Esophagus muscularis mucosa (tissue), 4 donors: ENCODE data around the gene DCAF6. TPM values are rescaled to one million over a fixed set of nuclear protein-coding genes. Genes with fewer than 3 reads are reported as not detected.

Experiments
- DNase-seq: peaks from one replicate; pipeline ENCODE4 v3.0.0-alpha.2; 2017; ENCODE audit errors: extremely low spot score
- H3K27ac ChIP-seq, 4 donors: fragments of 200-600 bp; sonication (generic); replicated peaks in 1 of 4; 1 replicate in 3 of 4; 2 replicates in 1 of 4; pipeline ENCODE4 v1.5.1; 2016 to 2019; ENCODE audit warnings: mild to moderate bottlenecking in 1 of 4
- H3K27me3 ChIP-seq, 4 donors: fragments of 200-600 bp; sonication (generic); one replicate each; pipeline versions ENCODE4 v1.5.1 to v1.6.0; 2016 to 2019
- H3K36me3 ChIP-seq, 4 donors: fragments of 200-600 bp; sonication (generic); one replicate each; pipeline ENCODE4 v1.5.1; 2016 to 2019
- H3K4me1 ChIP-seq, 4 donors: fragments of 200-600 bp; sonication (generic); one replicate each; pipeline ENCODE4 v1.5.1; 2016 to 2019
- H3K4me3 ChIP-seq, 4 donors: fragments of 200-600 bp; sonication (generic); 1 replicate in 2 of 4; 2 replicates in 2 of 4; pipeline ENCODE4 v1.5.1; 2016 to 2019; ENCODE audit warnings: mild to moderate bottlenecking in 4 of 4, moderate library complexity in 1 of 4
- H3K9me3 ChIP-seq, 4 donors: fragments of 200-600 bp; sonication (generic); 1 replicate in 3 of 4; 2 replicates in 1 of 4; pipeline ENCODE4 v1.5.1; 2016 to 2019
- EP300 ChIP-seq: sonication (generic); formaldehyde crosslinking; IDR thresholded peaks from one replicate; pipeline ENCODE4 v1.6.1; 2017; ENCODE audit warnings: antibody characterized with exemption
- POLR2A ChIP-seq: fragments of 450-650 bp; IDR thresholded peaks from one replicate; pipeline ENCODE4 v1.6.1; 2017; ENCODE audit warnings: antibody characterized with exemption, moderate library complexity, mild to moderate bottlenecking, low read depth
- POLR2AphosphoS5 ChIP-seq, 2 donors: sonication (generic); formaldehyde crosslinking; IDR thresholded peaks; one replicate each; pipeline ENCODE4 v1.6.1; 2017; ENCODE audit warnings: antibody characterized with exemption in 2 of 2
- WGBS: methylation state at CpG from one replicate; pipeline ENCODE4 v1.1.5; 2018; 5-methylcytosine and 5-hydroxymethylcytosine counted together
- intact Hi-C: fragments of 100-400 bp; cut with DNase I; formaldehyde crosslinking; loops from one replicate; pipeline ENCODE4 v1.15.1; 2023
- total RNA-seq, 4 donors: library from RNA; depleted of rRNA; stranded (reverse); fragments of >200 nt; gene quantifications; one replicate each; pipeline versions ENCODE4 v1.1.0 to v1.2.1, GENCODE V29; 2016
- TF ChIP-seq, protein P1 (sequence below), 3 experiments: fragments of 200-600 bp in 2 of 3; fragments of 450-650 bp in 1 of 3; sonication (generic) in 2 of 3; IDR thresholded peaks; one replicate each; pipeline ENCODE4 v1.5.1; 2017 to 2019; ENCODE audit warnings: antibody characterized with exemption in 3 of 3, mild to moderate bottlenecking in 2 of 3, moderate library complexity in 1 of 3

Gene DCAF6
- total RNA-seq, 4 donors from 2014 or later, result 80.4 to 110 (median 93.9) TPM

DNA sequence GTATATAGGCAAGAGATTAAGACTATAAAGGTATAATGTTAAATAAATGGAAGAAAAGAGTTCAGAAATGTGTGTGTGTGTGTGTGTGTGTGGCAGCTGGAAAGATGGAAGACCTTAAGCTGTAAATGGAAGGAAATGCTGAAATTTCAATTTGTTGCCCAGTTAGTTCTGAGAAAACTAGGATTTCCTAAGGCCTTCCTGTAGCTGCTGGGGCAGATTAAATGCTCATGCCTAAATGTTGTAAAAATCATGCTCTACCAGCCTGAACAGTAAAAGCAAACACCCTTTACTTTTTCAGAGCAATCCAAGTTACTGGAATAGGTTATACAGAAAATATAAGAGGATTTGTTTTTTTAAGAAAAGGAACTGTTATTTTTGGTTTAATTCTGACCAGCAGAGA lies 30.8 kb upstream of the DCAF6 start:
- TF ChIP-seq POLR2AphosphoS5 (IDR thresholded peaks at IDR 0.05) (no peak), EP300 (no peak)
- intact Hi-C loops, result no loop called here
- Histone ChIP-seq H3K4me1 (peaks cover 0 to 12% (median 7%) of the 10 kb centered on the region in 4 donors), H3K9me3 (no peaks in the 10 kb centered on the region), H3K36me3 (no peaks in the 10 kb centered on the region), H3K27me3 (no peaks in the 10 kb centered on the region), H3K4me3 (no peak overlapping the region), H3K27ac (no peak overlapping the region)
- DNase-seq, result no peak

DNA sequence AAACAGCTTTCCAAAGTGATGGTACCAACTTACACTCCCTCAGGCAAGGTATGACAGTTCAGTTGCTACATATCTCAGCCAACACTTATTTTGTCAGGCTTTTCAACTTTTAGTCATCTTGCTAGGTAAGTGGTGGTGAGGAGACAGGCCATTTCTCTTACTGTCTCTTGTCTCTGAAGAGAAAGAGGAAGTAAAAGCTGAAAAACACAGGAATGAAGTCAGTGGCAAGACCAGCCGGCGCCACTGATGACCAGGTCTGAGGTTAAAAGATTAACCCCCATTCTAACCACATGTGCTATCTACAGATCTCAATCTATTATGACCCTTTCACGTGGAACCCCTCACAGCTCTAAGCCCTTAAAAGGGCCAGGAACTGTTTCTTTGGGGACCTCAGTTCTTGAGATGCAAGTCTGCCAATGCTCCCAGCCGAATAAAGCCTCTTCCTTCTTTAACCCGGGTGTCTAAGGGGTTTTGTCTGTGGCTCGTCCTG lies 26.7 kb upstream of the DCAF6 start:
- H3K4me1 ChIP-seq, result peaks cover 4 to 19% (median 12%) of the 10 kb centered on the region in 4 donors
- intact Hi-C loops, result no loop called here
- H3K36me3 ChIP-seq, result no peaks in the 10 kb centered on the region
- 85% methylated on average over 6 of the region's 6 CpGs for WGBS
- no peak overlapping the region for H3K4me3 ChIP-seq
- no peaks in the 10 kb centered on the region for H3K27me3 ChIP-seq
- DNase-seq, result no peak
- TF ChIP-seq POLR2A (no peak), EP300 (no peak), POLR2AphosphoS5 (IDR thresholded peaks at IDR 0.05) (no peak)
- TF ChIP-seq, protein P1, sequence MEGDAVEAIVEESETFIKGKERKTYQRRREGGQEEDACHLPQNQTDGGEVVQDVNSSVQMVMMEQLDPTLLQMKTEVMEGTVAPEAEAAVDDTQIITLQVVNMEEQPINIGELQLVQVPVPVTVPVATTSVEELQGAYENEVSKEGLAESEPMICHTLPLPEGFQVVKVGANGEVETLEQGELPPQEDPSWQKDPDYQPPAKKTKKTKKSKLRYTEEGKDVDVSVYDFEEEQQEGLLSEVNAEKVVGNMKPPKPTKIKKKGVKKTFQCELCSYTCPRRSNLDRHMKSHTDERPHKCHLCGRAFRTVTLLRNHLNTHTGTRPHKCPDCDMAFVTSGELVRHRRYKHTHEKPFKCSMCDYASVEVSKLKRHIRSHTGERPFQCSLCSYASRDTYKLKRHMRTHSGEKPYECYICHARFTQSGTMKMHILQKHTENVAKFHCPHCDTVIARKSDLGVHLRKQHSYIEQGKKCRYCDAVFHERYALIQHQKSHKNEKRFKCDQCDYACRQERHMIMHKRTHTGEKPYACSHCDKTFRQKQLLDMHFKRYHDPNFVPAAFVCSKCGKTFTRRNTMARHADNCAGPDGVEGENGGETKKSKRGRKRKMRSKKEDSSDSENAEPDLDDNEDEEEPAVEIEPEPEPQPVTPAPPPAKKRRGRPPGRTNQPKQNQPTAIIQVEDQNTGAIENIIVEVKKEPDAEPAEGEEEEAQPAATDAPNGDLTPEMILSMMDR (IDR thresholded peaks at IDR 0.05), result no peak
- H3K27ac ChIP-seq, result no peak overlapping the region
- H3K9me3 ChIP-seq, result no peaks in the 10 kb centered on the region

DNA sequence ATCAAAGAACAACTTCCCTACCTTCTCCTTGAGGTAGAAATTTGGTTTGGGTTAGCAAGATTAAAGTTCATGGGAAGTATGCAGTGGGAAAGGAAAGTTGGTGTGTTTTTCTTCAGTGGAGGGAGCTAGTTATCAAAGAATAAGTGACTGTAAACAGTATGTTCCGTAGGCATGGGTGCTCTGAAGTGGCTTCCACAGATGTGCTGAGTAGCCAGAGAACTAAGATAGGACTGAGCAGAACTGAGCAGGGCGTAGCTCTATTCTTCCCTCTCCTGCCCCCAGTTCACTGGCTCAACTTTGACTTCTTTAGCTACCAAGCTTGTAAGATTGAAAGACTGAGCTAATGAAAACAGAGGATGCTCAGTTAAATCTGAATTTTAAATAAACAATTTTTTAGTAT lies 26.0 kb upstream of the DCAF6 start:
- H3K27ac ChIP-seq, result no peak overlapping the region

DNA sequence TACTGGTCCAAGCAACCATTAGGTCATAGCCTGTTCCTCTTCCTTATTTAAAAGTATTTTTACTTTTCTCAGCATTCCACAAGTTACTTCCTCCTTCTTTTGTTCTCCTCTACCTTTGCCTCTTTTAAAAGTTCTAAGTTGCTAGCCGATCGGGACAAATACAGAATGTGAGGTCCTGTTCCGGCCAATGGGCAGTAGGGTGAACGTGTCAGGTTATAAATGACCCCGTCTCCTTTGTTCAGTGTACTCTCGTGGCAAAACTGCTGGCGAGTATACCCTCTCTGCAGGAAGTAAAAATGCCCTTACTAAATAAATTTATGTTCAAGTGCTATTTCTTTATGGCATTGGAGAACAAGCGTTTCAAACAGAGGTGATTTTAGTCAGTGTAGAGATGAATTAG lies 25.1 kb upstream of the DCAF6 start:
- H3K4me1 ChIP-seq, result peaks cover 4 to 26% (median 16%) of the 10 kb centered on the region in 4 donors
- H3K4me3 ChIP-seq, result no peak overlapping the region
- intact Hi-C loops, result no loop called here
- H3K9me3 ChIP-seq, result no peaks in the 10 kb centered on the region
- H3K27ac ChIP-seq, result no peak overlapping the region
- DNase-seq, result no peak
- H3K36me3 ChIP-seq, result peaks cover 0 to 12% (median 9%) of the 10 kb centered on the region in 4 donors
- TF ChIP-seq POLR2AphosphoS5 (IDR thresholded peaks at IDR 0.05), result no peak
- no peak for TF ChIP-seq POLR2A
- TF ChIP-seq, protein P1 (IDR thresholded peaks at IDR 0.05), result no peak
- TF ChIP-seq EP300, result no peak
- 70% methylated on average over 8 of the region's 8 CpGs for WGBS
- H3K27me3 ChIP-seq, result no peaks in the 10 kb centered on the region

More for the DNA sequence above, 26.0 kb upstream of the DCAF6 start:
- no peaks in the 10 kb centered on the region for H3K27me3 ChIP-seq
- WGBS, result 70% methylated on average over 2 of the region's 2 CpGs
- peaks cover 0 to 4% (median 3%) of the 10 kb centered on the region in 4 donors for H3K36me3 ChIP-seq
- TF ChIP-seq, protein P1 (IDR thresholded peaks at IDR 0.05), result no peak
- no peak for TF ChIP-seq POLR2AphosphoS5 (IDR thresholded peaks at IDR 0.05)
- DNase-seq, result no peak
- H3K4me3 ChIP-seq, result no peak overlapping the region
- no peaks in the 10 kb centered on the region for H3K9me3 ChIP-seq
- intact Hi-C loops, result no loop called here
- peaks cover 4 to 26% (median 16%) of the 10 kb centered on the region in 4 donors for H3K4me1 ChIP-seq

DNA sequence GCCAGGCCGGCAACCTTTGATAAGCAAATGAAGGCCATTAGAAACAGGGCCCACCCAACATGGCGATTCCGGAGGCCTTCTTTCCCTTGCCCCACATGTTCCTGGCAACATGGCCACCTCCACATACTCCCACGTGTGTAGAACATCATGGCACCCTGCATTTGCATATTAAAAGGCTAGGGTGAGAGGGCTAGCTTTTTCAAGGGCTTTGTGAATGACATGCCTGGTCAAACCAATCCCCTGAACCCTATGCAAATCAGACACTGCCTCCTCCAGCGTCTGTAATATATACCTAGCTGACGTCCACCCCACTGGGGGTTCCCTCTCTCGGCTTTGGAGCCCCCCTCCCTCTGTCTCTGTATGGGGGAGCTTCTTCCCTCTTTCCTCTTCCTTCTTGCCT lies 24.2 kb upstream of the DCAF6 start:
- peaks cover 0 to 21% (median 13%) of the 10 kb centered on the region in 4 donors for H3K36me3 ChIP-seq
- no peak overlapping the region for H3K4me3 ChIP-seq
- no peaks in the 10 kb centered on the region for H3K27me3 ChIP-seq
- H3K9me3 ChIP-seq, result no peaks in the 10 kb centered on the region
- DNase-seq, result no peak
- WGBS, result 83% methylated on average over 7 of the region's 7 CpGs
- H3K27ac ChIP-seq, result no peak overlapping the region
- TF ChIP-seq EP300 (no peak), POLR2A (no peak), POLR2AphosphoS5 (IDR thresholded peaks at IDR 0.05) (no peak)
- TF ChIP-seq, protein P1 (IDR thresholded peaks at IDR 0.05), result no peak
- intact Hi-C loops, result no loop called here
- peaks cover 4 to 26% (median 16%) of the 10 kb centered on the region in 4 donors for H3K4me1 ChIP-seq
